ENCODE data around the gene RAC2. TPM values are rescaled to one million over a fixed set of nuclear protein-coding genes. Genes with fewer than 3 reads are reported as not detected.
A peak's percentile ranks its signal among the peaks of the same experiment; 100 is the strongest.
"Not testable (repeated sequence)": the region's sequence is repeated elsewhere in the genome, so short reads cannot be mapped to it uniquely, and the experiment has no call there.

Gene RAC2
- total RNA-seq, 1 donor from 2014 or later: 18.9 TPM

- DNase-seq (ENCODE audit: low spot score) (peak; percentile 49), ATAC-seq (no peak)
- intact Hi-C loops (cut with DNase I): no loop called here
These were observed 32.8 kb downstream of the RAC2 start for GRCh38 chr22:37211075-37211865.

GRCh38 chr22:37210041-37210803 lies 33.8 kb downstream of the RAC2 start:
- intact Hi-C loops (cut with DNase I): no loop called here
- ATAC-seq: no peak
- peak; percentile 33 for DNase-seq (ENCODE audit: low spot score)

GRCh38 chr22:37209140-37209845 lies 34.8 kb downstream of the RAC2 start:
- DNase-seq (ENCODE audit: low spot score) (peak; percentile 42), ATAC-seq (no peak)
- intact Hi-C loops (cut with DNase I): loop anchor here (5.0 kb wide), 1 partner anchor 47 kb away; no protein-coding TSS in a partner anchor

GRCh38 chr22:37208401-37209139 lies 35.5 kb downstream of the RAC2 start:
- peak; percentile 52 for DNase-seq (ENCODE audit: low spot score)
- intact Hi-C loops (cut with DNase I): loop anchor here (5.0 kb wide), 1 partner anchor 46 kb away; no protein-coding TSS in a partner anchor
- ATAC-seq: no peak

- intact Hi-C loops (cut with DNase I): loop anchor here (5.0 kb wide), 1 partner anchor 46 kb away; no protein-coding TSS in a partner anchor
- DNase-seq (ENCODE audit: low spot score) (no peak), ATAC-seq (no peak)
These were observed 36.1 kb downstream of the RAC2 start for GRCh38 chr22:37207981-37208380.

- peak; percentile 47 for DNase-seq (ENCODE audit: low spot score)
- no peak for ATAC-seq
- intact Hi-C loops (cut with DNase I): loop anchor here (5.0 kb wide), 1 partner anchor 45 kb away; no protein-coding TSS in a partner anchor
These were observed 36.9 kb downstream of the RAC2 start for GRCh38 chr22:37206841-37207821.

- ATAC-seq: no peak
- intact Hi-C loops (cut with DNase I): loop anchor here (5.0 kb wide), 1 partner anchor 44 kb away; no protein-coding TSS in a partner anchor
- DNase-seq (ENCODE audit: low spot score): peak; percentile 49
These were observed 37.8 kb downstream of the RAC2 start for GRCh38 chr22:37206118-37206840.

GRCh38 chr22:37205046-37205445 lies 39.0 kb downstream of the RAC2 start:
- ATAC-seq: no peak
- DNase-seq (ENCODE audit: low spot score): peak; percentile 25
- intact Hi-C loops (cut with DNase I): loop anchor here (5.0 kb wide), 1 partner anchor 43 kb away; no protein-coding TSS in a partner anchor

- DNase-seq (ENCODE audit: low spot score) (peak; percentile 22), ATAC-seq (no peak)
- intact Hi-C loops (cut with DNase I): no loop called here
These were observed 39.9 kb downstream of the RAC2 start for GRCh38 chr22:37204045-37204655.

- intact Hi-C loops (cut with DNase I): no loop called here
- ATAC-seq: no peak
- peak; percentile 50 for DNase-seq (ENCODE audit: low spot score)
These were observed 40.6 kb downstream of the RAC2 start for GRCh38 chr22:37203354-37204044.

- ATAC-seq: no peak
- intact Hi-C loops (cut with DNase I): no loop called here
- peak; percentile 51 for DNase-seq (ENCODE audit: low spot score)
These were observed 41.4 kb downstream of the RAC2 start for GRCh38 chr22:37202716-37203115.

GRCh38 chr22:37202001-37202555 lies 42.0 kb downstream of the RAC2 start:
- no peak for ATAC-seq
- DNase-seq (ENCODE audit: low spot score): peak; percentile 31
- intact Hi-C loops (cut with DNase I): no loop called here

- peak; percentile 33 for DNase-seq (ENCODE audit: low spot score)
- intact Hi-C loops (cut with DNase I); ATAC-seq: not testable (repeated sequence)
These were observed 42.6 kb downstream of the RAC2 start for GRCh38 chr22:37201443-37201820.

GRCh38 chr22:37199760-37200108 lies 44.3 kb downstream of the RAC2 start:
- no peak for ATAC-seq
- no peak for DNase-seq (ENCODE audit: low spot score)
- intact Hi-C loops (cut with DNase I): loop anchor here (2.0 to 5.0 kb wide), 2 partner anchors 31 to 412 kb away; no protein-coding TSS in a partner anchor

GRCh38 chr22:37199103-37199759 lies 44.8 kb downstream of the RAC2 start:
- ATAC-seq (peak; percentile 96), DNase-seq (ENCODE audit: low spot score) (peak; percentile 100)
- intact Hi-C loops (cut with DNase I): loop anchor here (2.0 to 5.0 kb wide), 2 partner anchors 30 to 412 kb away; no protein-coding TSS in a partner anchor

All from sciatic nerve (tissue), 2 donors.